Spinal cord (tissue), 10 donors: Measurements from ENCODE around the gene OR2A42. TPM values are rescaled to one million over a fixed set of nuclear protein-coding genes. Genes with fewer than 3 reads are reported as not detected.
"Not testable (repeated sequence)": the region's sequence is repeated elsewhere in the genome, so short reads cannot be mapped to it uniquely, and the experiment has no call there.

Source experiments
- DNase-seq, 6 donors: peaks; one replicate each; pipeline versions ENCODE4 v3.0.0 to v3.0.0-alpha.2; 2013 to 2015; ENCODE audit warnings: low spot score in 6 of 6, low read depth in 4 of 6
- H3K27ac ChIP-seq: one replicate; pipeline ENCODE4 v1.5.1; 2013; ENCODE audit warnings: low read depth, low read length, control low read depth
- H3K27me3 ChIP-seq: one replicate; pipeline ENCODE4 v1.6.1; 2013; ENCODE audit warnings: low read length; ENCODE audit not compliant: control insufficient read depth, insufficient read depth
- H3K36me3 ChIP-seq: one replicate; pipeline ENCODE4 v1.6.1; 2013; ENCODE audit warnings: low read length; ENCODE audit not compliant: control insufficient read depth, insufficient read depth
- H3K4me1 ChIP-seq: one replicate; pipeline ENCODE4 v1.6.1; 2013; ENCODE audit warnings: low read length; ENCODE audit not compliant: control insufficient read depth, insufficient read depth
- H3K4me3 ChIP-seq: one replicate; pipeline ENCODE4 v1.5.1; 2013; ENCODE audit warnings: low read depth, low read length, control low read depth
- H3K9me3 ChIP-seq: one replicate; pipeline ENCODE4 v1.6.1; 2013; ENCODE audit warnings: low read length; ENCODE audit not compliant: control insufficient read depth, insufficient read depth
- WGBS: methylation state at CpG from one replicate; pipeline ENCODE4 v1.1.5; 2013; ENCODE audit warnings: missing lambda C conversion rate; ENCODE audit not compliant: insufficient coverage; 5-methylcytosine and 5-hydroxymethylcytosine counted together
- long read RNA-seq, 4 donors: transcript quantifications; one replicate each; lab custom pipeline, GENCODE V29; 2026
- polyA plus RNA-seq, 2 donors: library from polyadenylated mRNA; unstranded; fragments of 120-200 nt; gene quantifications; one replicate each; pipeline ENCODE4 v1.2.1, GENCODE V29; 2013; ENCODE audit not compliant: insufficient read length in 2 of 2
- total RNA-seq, 2 donors: library from RNA; depleted of rRNA in 1 of 2; stranded (reverse); fragments of 120-200 nt in 1 of 2; fragments of >200 nt in 1 of 2; gene quantifications; one replicate each; pipeline versions ENCODE4 v1.2.3 to v1.2.4, GENCODE V29; 2013 to 2014
- donor health status: healthy.

Gene OR2A42
- total RNA-seq (under 1 TPM; 0.06 to 0.10 TPM), polyA plus RNA-seq (under 1 TPM; 0.11 to 0.45 TPM)
- long read RNA-seq, donor 1 = 0 reads
- long read RNA-seq, donor 2 = 0 reads
- long read RNA-seq, donor 3 = 0 reads
- long read RNA-seq, donor 4, partial matches to known transcripts = 0 of 5 reads
- long read RNA-seq, donor 4, other reads (novel, unspliced or antisense) = 5 of 5 reads

DNA sequence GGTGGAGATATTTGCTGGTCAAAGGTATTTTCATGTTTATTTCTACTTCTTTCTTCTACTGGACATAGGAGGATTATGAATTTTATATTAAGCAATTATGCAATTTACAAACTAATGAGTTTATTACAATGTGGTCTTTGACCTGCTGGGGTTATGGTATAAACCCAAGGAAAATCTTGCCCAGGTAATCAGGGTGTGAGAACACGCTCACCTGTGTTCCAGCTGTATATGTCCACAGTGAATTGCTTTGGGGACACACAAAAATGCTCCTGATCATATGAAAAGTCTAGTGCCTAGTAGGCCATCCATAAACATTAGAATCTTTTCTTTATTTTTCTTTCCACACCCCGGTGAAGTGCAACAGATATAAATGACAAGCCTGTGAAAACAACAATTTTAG lies at the start of gene OR2A42:
Gene OR2A42, minus strand, starts transcription at position 241 of the 400 bp plus-strand sequence. CDS start 6,762 bp downstream, outside the sequence.
- not testable (repeated sequence) for H3K9me3 ChIP-seq, H3K4me1 ChIP-seq, H3K4me3 ChIP-seq, DNase-seq, H3K27me3 ChIP-seq, H3K36me3 ChIP-seq, H3K27ac ChIP-seq
- no CpG with 5 or more reads among the region's 2 CpGs for WGBS

DNA sequence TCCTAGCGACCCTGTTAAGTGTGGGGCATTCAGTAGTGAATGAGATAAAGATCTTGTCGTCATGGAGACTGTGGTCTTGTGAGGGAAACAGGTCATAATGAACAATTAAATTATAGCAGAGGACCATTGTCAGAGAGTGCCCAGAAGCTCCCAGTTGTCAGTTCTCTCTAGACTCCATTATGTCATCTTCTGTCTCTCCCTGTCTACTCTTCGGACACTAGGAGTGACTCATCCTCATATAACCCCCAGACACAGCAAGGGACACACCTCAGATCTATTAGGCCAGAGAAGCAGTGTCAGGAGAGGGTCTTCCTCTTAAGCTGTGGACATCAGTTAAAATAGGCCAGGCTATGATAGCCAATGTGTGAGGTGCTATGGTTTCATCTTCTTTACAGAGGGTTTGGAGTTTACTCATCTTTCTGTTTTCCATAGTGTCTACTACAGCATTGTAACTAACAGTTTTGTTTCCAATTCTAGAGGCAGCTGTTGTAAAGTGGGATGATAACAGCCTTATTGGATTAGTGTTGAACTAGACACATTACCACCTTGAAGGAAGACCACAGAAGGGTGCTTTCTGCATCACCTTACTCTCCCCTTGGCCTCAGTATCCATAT lies 47.9 kb upstream of the OR2A42 start:
- H3K4me1 ChIP-seq, H3K27ac ChIP-seq, DNase-seq, H3K36me3 ChIP-seq, H3K27me3 ChIP-seq, H3K4me3 ChIP-seq, H3K9me3 ChIP-seq: not testable (repeated sequence)
- WGBS = no CpG with 5 or more reads among the region's 3 CpGs

DNA sequence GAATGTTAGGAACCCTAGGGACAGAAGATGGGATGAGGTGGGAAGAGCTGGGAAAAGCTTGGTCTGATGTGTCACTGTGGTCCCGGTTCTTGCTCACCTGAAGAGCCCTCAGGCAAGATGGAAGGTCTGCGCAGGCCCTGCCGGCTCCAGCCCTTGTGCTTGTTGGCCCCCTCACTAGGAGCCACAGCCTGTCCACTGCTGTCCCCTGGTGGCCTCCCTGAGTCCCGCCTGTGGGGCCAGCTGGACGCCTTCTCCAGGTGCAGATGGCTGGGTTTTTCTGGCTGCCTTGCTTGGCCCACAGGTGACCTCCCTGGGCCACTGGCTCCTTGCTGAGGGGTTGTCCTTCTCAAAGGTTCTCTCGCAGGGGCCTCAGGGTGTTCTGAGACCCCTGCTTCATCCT lies 44.3 kb upstream of the OR2A42 start:
- H3K27ac ChIP-seq, H3K36me3 ChIP-seq, DNase-seq, H3K9me3 ChIP-seq, H3K4me3 ChIP-seq, H3K4me1 ChIP-seq, H3K27me3 ChIP-seq: not testable (repeated sequence)
- WGBS = no CpG with 5 or more reads among the region's 6 CpGs

- no CpG with 5 or more reads among the region's 4 CpGs for WGBS
- not testable (repeated sequence) for DNase-seq, H3K4me1 ChIP-seq, H3K27ac ChIP-seq, H3K9me3 ChIP-seq, H3K27me3 ChIP-seq, H3K4me3 ChIP-seq, H3K36me3 ChIP-seq
Measured at GRCh38 chr7:144282490-144282889, 43.1 kb upstream of the OR2A42 start.

DNA sequence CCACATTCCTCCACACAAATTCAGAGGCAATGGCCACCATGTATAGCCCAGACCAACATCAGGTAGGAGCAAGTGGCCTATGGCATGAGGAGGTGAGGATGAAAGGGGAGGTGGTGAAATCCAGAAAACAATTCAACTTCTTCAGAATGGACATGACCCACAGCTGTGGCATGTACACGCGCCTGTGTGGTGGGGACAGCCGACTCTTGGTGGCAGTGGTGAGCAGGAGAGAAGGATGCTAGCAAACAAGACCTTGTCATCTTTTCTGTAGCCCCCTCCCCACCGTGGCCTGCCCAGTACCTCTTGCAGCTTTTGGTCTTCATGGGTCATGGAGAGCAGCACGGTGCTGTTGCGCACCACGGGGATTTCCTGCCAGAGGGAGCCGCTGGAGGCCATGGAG lies 42.6 kb upstream of the OR2A42 start:
- not testable (repeated sequence) for DNase-seq, H3K4me1 ChIP-seq, H3K27me3 ChIP-seq, H3K27ac ChIP-seq, H3K4me3 ChIP-seq, H3K36me3 ChIP-seq, H3K9me3 ChIP-seq
- no CpG with 5 or more reads among the region's 8 CpGs for WGBS

- H3K27me3 ChIP-seq, H3K4me3 ChIP-seq, H3K36me3 ChIP-seq, H3K4me1 ChIP-seq, H3K9me3 ChIP-seq, DNase-seq, H3K27ac ChIP-seq: not testable (repeated sequence)
- WGBS = no CpG with 5 or more reads among the region's 6 CpGs
Measured at GRCh38 chr7:144280010-144280409, 40.6 kb upstream of the OR2A42 start.

DNA sequence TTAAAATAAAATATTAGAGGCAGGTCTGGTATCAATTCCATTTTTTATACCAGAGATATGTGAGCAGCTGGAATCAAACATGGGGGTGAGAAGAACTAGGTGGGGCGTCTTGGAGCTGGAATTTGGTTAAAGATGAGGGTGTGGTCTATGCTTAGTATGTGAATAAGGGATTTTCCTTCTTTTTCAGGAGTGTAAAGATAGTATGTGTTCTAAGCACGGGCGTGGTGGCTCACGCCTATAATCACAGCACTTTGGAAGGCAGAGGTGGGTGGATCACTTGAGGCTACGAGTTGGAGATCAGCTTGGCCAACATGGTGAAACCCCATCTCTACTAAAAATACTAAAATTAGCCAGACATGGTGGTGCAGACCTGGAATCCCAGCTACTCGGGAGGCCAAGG lies 35.9 kb upstream of the OR2A42 start:
- no CpG with 5 or more reads among the region's 6 CpGs for whole genome bisulfite sequencing
- not testable (repeated sequence) for H3K9me3 ChIP-seq, DNase-seq, H3K36me3 ChIP-seq, H3K27me3 ChIP-seq, H3K4me1 ChIP-seq, H3K27ac ChIP-seq, H3K4me3 ChIP-seq

- not testable (repeated sequence) for H3K27me3 ChIP-seq, H3K4me1 ChIP-seq, H3K36me3 ChIP-seq, DNase-seq, H3K4me3 ChIP-seq, H3K9me3 ChIP-seq, H3K27ac ChIP-seq
- no CpG with 5 or more reads among the region's 19 CpGs for WGBS
Measured at GRCh38 chr7:144269188-144269587, 29.8 kb upstream of the OR2A42 start, which contains the start of gene CTAGE8. Gene CTAGE8 (minus strand): TSS chr7:144269288. CDS start chr7:144269250, 38 bp downstream.

DNA sequence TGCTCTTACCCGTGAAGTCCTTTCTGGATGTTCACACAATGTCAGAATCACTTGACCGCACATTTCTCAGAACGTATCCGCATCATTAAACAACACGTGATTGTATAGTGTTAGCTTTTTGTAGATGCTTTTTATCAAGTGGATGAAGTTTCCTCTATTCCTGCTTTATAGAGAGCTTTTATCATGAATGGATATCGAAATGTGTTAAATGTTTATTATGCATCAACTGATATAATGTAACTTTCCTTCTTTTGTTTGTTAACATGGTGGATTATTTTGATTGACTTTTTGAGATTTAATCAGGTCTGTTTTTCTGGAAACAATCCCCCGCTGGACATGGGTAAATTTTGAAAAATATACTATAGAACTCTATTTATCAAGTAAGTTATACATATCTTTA lies 25.3 kb upstream of the OR2A42 start, which contains the start of gene OR2A7:
Gene OR2A7, minus strand, starts transcription at position 101 of the 400 bp plus-strand sequence. CDS start 5,164 bp downstream, outside the sequence.
- not testable (repeated sequence) for H3K36me3 ChIP-seq, H3K4me3 ChIP-seq, DNase-seq, H3K27me3 ChIP-seq, H3K9me3 ChIP-seq, H3K27ac ChIP-seq, H3K4me1 ChIP-seq
- no CpG with 5 or more reads among the region's 7 CpGs for WGBS

GRCh38 chr7:144262128-144262527 lies 22.7 kb upstream of the OR2A42 start:
- WGBS = no CpG with 5 or more reads among the region's 2 CpGs
- not testable (repeated sequence) for DNase-seq, H3K9me3 ChIP-seq, H3K4me1 ChIP-seq, H3K4me3 ChIP-seq, H3K27me3 ChIP-seq, H3K36me3 ChIP-seq, H3K27ac ChIP-seq
